DMS114 treated with DMSO at 0.1 percent for 48 hours (cell line): ENCODE data around the gene FBXL17.

ENCODE experiments used
- DNase-seq: peaks from one replicate; lab custom pipeline; 2025; ENCODE audit not compliant: unreplicated experiment; lab: John Stamatoyannopoulos, UW

The FBXL17 gene

DNA sequence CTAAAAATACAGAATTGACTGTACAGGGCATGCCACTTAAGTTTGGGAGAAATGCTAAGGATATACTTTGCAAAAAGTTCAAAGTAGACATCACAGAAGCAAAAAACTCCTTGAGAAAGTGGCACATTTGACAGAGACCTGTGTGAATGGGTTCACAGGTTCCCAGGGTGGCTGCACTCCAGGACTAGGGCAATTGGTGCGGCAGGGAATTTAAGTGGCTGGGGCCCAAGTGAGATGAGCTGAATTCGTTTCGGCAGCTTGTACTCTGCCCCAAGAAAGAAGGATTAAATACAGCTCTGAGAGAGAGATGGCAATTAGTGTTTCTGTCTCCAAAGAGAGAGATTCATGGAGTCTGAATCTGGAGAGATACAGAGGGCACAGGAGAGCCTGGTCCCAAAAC lies 280.1 kb downstream of the FBXL17 start:
- DNase-seq, result no peak

DNA sequence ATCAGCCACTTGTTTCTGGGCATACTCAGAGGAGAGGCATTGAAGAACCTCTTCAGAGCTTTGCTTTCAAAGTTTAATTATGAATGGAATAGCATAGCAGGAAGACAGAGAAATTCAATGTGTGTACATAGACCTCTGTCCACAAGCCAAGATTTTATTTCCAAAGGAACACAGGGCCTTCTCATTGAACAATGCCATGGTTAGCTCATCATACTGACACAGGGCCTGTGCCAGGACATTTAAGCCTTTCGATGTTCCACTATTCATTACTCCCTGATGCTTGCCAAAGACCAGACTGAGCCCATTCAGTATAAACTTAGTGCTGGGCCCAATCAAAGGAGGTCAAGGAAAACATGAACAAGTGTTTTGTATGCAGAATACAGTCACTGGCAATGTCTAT lies 280.8 kb downstream of the FBXL17 start:
- no peak for DNase-seq

DNA sequence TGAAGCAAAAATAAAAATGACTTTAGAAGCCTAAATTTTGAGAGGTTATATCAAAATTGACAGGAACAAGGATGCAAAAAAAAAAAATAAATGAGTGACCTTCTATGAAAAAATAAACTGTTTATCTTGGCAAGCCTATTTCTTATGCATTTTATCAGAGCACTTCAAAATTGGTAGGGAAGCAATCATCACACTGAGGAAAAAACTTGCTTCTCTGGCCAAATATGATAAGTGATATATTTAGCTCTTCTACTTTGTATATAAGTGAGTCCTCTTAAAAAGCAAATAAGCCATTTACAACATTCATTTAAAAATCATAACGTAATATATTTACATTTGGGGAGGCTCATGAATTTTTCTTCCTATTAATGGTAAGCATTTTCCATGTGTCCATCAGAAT lies 287.1 kb downstream of the FBXL17 start:
- DNase-seq, result no peak

DNA sequence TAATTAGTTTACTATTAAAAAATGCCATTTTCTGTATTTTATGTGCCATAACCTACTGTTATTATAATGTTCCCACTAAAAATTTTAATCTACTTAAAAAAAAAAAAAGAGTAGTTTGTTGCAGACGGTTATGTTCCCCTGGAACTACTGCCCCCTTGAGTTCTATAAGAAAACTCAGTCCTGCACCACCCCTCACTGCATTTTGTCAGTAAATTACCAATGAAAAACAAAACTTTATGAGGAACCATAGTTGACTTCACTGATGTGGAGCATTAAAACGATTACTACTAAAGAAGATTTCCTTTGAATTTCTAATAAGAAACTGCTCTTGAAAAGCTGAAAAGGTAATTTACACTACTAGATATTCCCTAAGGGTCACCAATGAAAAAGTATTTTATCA lies 288.7 kb downstream of the FBXL17 start:
- peak; percentile 6 for DNase-seq

DNA sequence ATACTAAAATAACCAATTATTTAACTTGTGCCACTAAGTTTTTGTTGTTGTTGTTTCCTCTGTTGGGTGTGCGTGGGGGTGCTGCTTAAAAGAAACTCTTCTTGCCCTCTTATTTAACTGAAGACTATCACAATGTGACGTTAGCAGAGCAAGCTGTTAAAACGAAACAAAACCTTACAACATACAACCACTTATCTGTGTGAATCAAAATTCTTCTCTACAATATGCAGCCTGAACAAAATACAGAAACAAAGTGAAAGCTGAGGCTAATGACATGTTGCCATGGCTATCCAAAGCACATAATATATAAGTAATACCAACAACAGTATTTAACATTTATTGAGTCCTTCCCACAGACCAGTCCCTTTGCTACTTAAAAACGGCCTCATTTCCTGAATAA lies 291.0 kb downstream of the FBXL17 start:
- no peak for DNase-seq

DNA sequence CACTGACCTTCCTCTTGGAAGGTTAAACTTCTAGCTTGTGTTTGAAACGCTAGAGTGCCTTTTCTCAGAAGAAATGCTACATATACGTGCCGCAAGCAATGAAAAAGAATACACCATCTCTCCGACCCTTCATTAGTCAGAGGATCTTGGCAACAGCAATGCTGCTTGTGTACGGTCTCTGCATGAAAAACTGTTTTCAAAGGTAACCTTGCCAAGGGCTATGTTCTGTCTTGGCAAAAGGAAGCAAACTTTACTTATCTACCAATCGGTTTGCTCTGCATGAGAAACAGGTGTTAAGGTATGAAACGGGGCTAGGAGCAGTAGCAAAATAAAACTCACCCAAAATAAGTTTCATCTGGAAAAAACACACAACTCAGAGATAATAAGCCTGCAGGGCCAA lies 297.8 kb downstream of the FBXL17 start:
- DNase-seq, result no peak

DNA sequence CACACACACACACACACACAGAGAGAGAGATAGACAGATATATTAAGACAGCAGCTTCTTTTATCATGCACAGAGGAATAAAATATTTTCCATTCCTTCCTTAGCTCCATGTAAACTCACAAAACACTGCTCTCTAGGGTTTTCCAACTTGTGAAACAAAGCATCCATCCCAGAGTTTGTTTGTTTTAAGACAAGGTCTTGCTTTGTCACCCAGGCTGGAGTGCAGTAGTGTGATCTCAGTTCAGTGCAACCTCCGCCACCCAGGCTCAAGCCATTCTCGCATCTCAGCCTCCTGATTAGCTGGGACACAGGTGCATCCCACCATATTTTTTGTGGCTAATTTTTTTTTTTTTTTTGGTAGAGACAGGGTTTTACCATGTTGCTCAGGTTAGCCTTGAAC lies 298.7 kb downstream of the FBXL17 start:
- no peak for DNase-seq

DNA sequence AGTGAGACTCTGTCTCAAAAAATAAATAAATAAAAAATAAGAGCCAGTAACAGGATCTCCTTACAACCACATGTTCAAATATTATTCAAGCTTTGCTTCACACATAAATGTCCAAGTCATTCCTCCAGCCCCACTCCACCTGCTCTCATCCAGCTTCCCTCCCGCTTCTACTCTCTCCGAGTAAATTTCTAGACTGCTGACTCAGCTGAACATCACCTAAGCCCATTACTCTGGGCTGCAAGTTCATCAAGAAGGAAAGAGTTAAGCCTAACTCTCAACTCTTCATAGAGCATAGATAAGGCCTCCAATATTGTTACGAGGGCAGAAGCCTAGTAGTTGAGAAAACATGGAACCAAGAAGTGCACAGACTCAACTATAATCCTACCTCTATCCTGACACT lies 300.2 kb downstream of the FBXL17 start:
- no peak for DNase-seq

DNA sequence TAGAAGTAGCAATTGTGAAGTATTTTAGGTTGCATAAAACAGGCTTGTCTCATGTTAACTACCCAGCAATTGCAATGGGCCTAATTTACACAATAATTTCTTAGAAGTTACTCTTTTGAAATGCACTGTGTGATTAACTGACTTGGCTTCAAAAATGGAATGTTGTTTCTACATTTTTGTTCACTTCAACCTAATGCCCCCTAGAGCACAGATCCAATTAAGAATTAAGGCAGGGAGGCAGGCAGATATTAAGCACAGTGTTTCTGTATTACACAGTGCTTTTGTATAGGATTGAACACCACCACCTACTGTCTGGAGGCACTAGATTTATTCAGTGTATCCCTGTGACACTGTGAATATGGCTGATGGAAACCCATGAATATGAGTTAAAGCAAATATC lies 302.1 kb downstream of the FBXL17 start:
- no peak for DNase-seq

DNA sequence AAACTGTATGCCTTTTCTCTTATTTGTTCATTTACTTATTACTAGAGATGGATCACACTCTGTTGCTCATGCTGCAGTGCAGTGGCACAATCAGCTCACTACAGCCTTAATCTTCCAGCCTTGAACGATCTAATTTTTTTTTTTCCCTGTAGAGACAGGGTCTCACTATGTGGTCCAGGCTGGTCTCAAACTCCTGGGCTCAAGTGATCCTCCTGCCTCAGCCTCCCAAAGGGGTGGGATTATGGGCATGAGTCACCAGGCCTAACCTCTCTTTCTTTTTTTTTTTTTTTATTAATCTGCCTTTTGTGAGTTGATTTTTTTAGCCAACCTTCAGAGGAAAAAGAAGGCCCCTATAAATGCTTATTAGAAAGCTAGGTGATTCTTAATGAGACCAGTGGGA lies 303.0 kb downstream of the FBXL17 start:
- DNase-seq, result no peak

DNA sequence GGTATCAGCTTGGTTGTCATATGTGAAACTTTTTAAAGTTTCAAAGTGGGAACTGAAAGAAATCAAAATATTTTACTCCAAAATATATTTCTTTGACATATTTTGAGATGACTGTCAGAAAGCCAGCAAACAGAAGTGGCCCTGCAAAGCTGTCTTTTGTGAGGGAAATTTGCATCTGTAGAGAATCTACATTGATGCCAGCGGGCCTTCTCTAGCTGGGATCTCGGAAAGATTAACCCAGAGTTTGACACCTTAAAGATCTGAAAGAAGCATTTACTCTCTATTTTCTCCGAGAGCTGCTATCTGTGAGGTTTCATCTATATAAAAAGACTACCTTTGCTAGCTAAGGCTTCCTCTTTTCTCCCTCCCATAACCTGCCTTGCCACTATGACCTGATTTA lies 303.6 kb downstream of the FBXL17 start:
- no peak for DNase-seq

DNA sequence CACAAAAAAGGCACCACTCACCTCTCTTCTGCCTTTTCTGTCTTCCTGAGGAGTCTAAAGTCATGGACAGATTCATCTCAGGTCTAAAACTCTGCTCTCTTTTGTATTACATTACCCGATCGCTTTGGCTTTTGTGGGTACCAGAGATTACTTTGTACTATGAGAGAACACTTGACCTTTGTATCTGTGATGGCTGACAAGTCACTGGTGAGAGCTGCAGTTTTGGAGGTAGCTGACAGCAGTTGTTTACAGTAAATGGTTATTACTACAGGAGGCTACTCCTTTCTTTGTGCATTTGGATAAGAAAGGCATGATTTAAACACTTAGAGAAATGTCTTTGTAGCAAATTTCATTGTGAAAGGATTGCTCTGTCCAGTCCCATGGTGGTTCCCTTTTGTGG lies 307.3 kb downstream of the FBXL17 start:
- DNase-seq, result no peak

DNA sequence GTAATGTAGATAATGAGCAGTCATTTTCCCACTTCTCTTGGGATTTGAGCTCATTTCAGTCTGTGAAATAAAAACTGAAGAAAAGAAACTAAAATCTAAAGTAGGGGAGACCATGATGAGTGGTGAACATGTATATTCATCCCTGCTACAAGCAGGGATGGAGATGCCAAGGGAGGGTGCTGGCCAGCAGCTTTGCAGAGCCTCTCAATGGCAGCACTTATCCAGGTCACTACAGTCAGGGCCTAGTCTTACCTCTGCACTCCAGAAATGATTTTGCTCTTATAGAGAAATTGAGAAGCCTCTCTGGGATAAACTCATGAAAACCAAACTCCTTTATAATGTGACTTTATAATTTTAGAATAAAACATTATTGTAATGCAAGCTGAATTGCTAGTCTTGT lies 317.6 kb downstream of the FBXL17 start:
- DNase-seq, result no peak

DNA sequence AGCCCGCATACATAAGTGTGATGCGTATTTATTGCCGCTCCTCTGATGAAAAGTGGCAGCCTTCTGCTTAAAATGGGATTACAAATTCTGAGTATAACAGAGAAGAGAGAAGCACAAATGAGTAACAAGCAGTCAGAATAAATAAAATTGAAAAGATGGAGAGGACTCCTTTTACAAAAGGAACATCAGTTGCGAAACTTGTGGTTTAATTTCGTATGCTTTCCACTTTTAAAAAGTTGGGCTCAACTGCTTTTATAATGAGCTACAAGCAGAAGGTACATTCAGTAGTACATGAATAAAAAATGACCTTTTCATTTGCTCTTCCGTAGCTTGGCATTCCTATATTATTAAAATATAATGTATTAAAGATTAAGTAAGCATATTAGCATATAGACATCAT lies 320.0 kb downstream of the FBXL17 start:
- DNase-seq, result no peak

DNA sequence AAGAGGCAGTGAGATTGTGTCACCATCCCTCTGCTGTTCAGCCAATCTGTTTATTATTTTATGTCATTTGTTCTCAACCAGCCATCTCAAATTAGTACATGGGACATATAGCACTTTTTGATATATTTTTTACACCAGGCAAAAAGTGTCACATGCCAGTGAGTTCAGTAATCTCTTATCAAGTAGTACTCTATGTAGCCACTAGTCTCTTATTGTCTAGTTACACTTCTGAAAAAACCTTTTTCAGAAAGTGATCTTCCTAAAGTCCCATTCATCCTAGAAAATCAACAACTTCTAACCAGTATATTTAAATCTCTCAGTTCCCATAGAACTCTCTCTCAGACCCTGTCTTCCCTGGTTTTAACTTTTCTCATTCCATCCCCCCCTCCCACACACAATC lies 321.6 kb downstream of the FBXL17 start:
- DNase-seq, result no peak

DNA sequence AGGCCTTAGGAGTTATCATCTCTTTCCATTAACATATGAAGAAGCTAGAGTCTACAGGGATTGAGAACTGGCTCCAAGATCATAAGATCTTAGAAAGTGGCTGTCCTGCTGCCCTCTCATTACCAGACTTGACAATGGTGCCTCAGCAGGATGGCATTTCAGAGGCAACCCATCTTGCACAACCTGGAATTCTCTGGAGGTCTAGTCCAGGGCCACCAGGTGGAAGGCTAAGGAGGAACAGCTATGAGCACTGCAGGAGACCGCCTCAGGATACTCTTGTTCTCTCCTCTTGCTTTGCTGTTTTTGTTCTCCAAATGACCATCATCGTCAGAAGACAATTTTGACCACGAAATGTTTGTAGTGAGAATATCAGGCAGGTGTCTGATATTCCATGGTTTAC lies 322.6 kb downstream of the FBXL17 start:
- DNase-seq, result no peak

DNA sequence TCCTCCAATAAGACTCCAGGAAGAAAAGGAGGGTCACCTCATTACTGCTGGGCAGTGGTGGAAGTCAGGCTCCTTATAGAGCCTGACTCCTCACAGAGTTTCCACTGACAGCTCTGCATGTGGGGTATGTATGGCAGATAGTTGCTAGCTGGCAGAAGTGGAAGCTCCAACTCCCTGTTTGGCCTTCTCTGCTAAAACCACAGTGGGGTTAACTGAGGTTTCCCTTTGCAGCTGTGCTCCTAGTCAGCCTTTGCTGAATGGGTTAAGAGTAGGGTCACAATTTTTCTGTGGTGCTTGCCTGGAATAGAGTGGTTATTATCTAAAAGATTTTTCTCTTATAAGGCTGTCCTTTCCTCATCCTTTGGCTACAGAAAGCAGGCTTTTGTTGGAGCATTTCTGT lies 327.5 kb downstream of the FBXL17 start:
- no peak for DNase-seq

DNA sequence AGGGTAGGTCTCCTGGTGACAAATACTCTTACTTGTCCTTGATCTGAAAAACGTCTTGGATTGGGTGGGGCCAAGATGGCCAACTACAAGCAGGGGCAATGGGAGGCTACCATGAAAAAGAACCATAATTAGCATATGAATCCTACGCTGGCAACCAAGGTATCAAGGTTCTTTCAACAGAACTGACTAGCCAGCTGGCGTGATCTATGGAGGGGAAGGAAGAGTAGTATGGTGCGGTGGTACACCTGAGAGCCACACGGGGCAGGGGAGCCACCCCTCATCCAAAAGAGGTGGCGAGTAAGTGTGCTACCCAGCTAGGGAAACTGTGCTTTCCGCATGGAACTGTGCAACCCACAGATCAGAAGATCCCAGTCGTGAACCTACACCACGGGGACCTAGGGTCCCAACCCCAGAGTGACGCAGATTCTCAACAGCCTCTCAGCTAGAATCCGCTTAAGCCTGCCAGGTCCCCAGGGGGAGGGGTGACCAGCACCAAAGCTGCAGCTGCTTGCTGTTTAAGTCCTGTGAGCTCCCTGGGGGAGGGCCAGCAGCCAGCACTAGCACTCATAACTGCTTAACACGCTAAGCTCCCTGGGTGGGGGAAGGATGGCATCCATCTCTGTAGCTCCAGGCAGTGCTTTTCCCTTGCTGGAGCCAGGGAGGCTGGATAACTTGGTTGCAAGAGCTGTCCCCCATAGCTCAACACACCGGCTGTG lies 334.8 kb downstream of the FBXL17 start:
- no peak for DNase-seq

DNA sequence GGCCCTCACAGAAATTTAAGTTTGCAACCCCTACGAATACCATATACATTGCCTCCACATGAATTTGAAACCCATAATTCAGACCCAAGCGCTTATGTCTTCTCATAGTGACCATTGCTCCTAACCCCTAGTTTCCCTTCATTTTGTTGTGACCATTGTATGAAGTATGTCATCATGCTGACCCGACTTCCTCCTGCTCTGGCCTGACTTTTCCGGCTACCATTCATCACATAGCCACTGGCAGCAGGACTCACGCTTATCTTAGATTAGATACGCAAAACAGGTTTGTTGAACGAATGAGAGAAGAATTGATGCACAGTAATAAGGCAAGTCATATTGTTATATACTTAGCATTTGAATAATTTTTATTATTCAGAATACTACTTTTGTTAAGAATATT lies 345.4 kb downstream of the FBXL17 start:
- no peak for DNase-seq

DNA sequence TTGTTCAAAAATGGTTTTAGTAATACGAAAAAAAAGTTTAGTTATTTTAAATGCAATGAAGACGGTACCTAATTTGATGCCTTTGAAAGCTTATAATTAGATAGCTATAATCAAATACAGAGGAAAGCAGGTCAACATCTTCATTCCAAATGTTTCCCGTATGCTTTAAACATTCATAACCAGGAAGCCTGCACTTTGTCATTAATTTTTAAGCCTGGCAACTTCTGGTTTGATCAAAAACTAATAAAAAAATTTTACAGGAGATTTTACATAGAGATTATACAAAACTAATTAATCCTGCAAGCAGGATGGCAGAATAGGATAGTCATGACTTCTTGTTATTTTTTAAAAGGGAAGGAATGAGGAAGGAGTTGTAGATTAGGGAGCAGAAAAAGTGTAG lies 353.0 kb downstream of the FBXL17 start:
- no peak for DNase-seq

DNA sequence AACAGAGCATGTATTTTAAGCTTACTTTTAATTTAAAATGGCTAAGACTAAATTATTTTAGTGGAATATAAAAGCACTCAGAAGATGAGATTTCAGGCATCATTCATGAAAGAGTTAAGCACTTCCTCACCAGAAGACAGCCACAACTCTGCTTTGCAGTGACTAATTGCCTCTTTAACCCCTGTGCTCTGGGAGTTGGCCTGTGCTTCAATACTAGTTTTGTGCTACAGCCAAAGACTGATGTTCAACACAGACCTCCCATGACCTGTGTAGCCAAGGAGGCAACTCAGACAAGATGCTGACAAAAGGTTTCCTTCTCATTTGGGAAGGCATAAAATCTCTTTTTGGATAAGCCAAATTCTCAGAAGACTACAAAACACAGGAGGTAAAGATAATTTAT lies 353.5 kb downstream of the FBXL17 start:
- DNase-seq, result no peak

DNA sequence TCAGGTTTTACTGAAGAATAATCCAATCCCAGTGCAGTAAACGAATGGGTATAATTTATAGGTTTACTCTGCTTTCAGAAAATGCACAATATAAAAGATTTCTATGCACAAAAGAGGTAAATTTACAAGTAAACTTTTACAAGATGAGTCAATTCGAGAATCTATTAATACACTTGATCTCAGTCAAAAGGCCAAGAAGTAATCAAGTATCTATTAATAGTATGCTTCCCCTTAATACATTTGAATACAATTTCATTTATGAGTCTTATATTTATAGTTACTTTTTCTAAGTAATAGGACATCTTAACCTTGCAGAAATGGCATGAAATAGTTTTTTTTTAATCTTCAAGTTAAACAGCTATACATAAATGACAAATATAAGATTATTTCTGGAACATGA lies 355.9 kb downstream of the FBXL17 start:
- DNase-seq, result no peak

DNA sequence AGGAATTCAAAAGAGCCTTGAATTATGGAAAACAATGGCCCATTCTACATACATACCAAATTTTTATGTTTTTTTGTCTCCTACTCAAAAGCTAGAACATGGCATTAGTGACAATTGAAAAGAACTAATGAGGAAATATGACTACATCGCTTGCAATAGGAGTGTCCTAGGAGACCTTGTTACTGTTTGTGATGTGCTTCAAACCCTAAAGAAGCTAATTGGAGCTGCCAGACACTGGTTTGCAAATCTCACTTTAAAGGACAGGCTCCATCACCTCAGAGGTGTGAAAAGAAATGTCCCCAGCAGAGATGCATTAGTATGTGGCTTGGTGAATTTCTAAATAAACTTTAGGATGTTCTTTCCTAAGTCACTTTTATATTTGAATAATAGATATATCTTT lies 356.9 kb downstream of the FBXL17 start:
- DNase-seq, result no peak

DNA sequence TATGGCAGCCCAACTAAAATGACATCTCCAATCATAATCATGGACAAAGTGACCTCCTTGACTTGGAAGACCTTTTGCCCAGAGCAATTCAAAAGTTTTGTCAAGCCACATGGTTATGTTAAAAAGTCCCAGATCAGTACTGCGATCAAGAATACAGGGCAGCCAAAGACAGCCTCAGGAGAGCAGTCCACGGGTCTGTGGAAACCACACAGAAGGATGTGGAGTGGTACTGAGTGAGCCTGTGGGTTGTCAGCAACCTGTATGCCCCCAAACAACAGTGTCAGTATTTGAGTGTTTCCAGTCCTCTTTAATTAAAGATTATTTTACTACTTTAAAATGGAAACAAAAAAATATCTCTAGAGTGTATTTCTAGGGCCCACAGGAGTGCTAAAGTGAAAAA lies 365.8 kb downstream of the FBXL17 start:
- DNase-seq, result no peak
